Mesendoderm (in vitro differentiated cells): Measurements from ENCODE around the gene GREM2.

Experiments used
- DNase-seq: peaks from one replicate; pipeline ENCODE4 v3.0.0; 2013
- H2AK5ac ChIP-seq: 2 replicates; pipeline ENCODE4 v1.6.1; 2013; ENCODE audit warnings: low read length, inconsistent platforms
- H2BK120ac ChIP-seq: 2 replicates; pipeline ENCODE4 v1.6.1; 2013; ENCODE audit warnings: low read depth, mild to moderate bottlenecking, low read length, moderate library complexity, mixed read lengths
- H2BK15ac ChIP-seq: replicated peaks from 2 replicates; pipeline ENCODE4 v1.6.1; 2013; ENCODE audit warnings: low read depth, mild to moderate bottlenecking, moderate library complexity
- H2BK5ac ChIP-seq: 2 replicates; pipeline ENCODE4 v1.6.1; 2013; ENCODE audit warnings: low read length, inconsistent platforms
- H3K18ac ChIP-seq: 2 replicates; pipeline ENCODE4 v1.6.1; 2013; ENCODE audit warnings: mild to moderate bottlenecking, low read length, mixed read lengths
- H3K23ac ChIP-seq: one replicate; pipeline ENCODE4 v1.6.1; 2013; ENCODE audit warnings: low read length
- H3K27ac ChIP-seq: 2 replicates; pipeline ENCODE4 v1.5.1; 2013; ENCODE audit warnings: low read depth, mild to moderate bottlenecking, inconsistent platforms, low read length, moderate library complexity
- H3K27me3 ChIP-seq: 2 replicates; pipeline ENCODE4 v1.6.1; 2013; ENCODE audit warnings: low read length, control low read depth, mild to moderate bottlenecking, inconsistent platforms; ENCODE audit not compliant: insufficient read depth, poor library complexity
- H3K36me3 ChIP-seq: 2 replicates; pipeline ENCODE4 v1.6.1; 2013; ENCODE audit warnings: low read length, inconsistent platforms; ENCODE audit not compliant: control insufficient read depth, insufficient read depth
- H3K4ac ChIP-seq: one replicate; pipeline ENCODE4 v1.6.1; 2013; ENCODE audit warnings: low read depth, mild to moderate bottlenecking, low read length, moderate library complexity
- H3K4me1 ChIP-seq: 2 replicates; pipeline ENCODE4 v1.6.1; 2013; ENCODE audit warnings: low read depth, low read length, inconsistent platforms; ENCODE audit not compliant: control insufficient read depth
- H3K4me2 ChIP-seq: 2 replicates; pipeline ENCODE4 v1.6.1; 2013; ENCODE audit warnings: low read length
- H3K4me3 ChIP-seq: 2 replicates; pipeline ENCODE4 v1.5.1; 2013; ENCODE audit warnings: mild to moderate bottlenecking, low read length
- H3K56ac ChIP-seq: one replicate; pipeline ENCODE4 v1.6.1; 2013; ENCODE audit warnings: low read length
- H3K79me1 ChIP-seq: 2 replicates; pipeline ENCODE4 v1.6.1; 2013; ENCODE audit warnings: low read length, inconsistent platforms
- H3K79me2 ChIP-seq: 2 replicates; pipeline ENCODE4 v1.6.1; 2013; ENCODE audit warnings: mild to moderate bottlenecking, low read length; ENCODE audit not compliant: control insufficient read depth, insufficient read depth
- H3K9ac ChIP-seq: 2 replicates; pipeline ENCODE4 v1.6.1; 2013; ENCODE audit warnings: low read length, inconsistent platforms
- H4K5ac ChIP-seq: one replicate; pipeline ENCODE4 v1.6.1; 2013; ENCODE audit warnings: low read length
- H4K8ac ChIP-seq: one replicate; pipeline ENCODE4 v1.6.1; 2013; ENCODE audit warnings: low read depth, mild to moderate bottlenecking, control low read depth, low read length, moderate library complexity
- WGBS: extraction: QIAGEN DNeasy Blood & Tissue Kit; methylation state at CpG from one replicate; pipeline ENCODE4 v1.1.7; 2013; ENCODE audit warnings: low lambda C conversion rate, missing lambda C conversion rate; ENCODE audit not compliant: insufficient coverage; ENCODE audit errors: extremely low coverage; 5-methylcytosine and 5-hydroxymethylcytosine counted together

Gene GREM2

DNA sequence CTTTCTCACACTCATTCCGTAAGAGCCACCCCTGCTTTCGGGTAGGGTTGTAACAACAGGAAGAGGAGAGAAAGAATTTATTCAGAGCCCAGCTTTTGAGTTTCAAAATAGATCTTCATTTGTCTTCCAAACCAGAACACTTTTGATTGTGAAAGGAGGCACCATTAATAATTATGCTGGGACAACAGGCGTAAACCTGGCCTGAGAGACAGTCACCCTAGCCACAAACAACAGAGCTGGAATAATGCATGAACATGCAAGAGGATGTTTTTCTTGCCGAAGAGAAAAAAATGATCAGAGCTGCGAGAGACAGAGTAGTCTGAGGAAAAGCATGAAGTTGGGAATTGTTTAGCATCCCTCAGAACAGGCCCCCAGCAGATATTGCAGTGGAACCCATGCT, 18.5 kb upstream of the GREM2 start:
- H3K27ac ChIP-seq, result no peak overlapping the region
- no peak overlapping the region for H2BK120ac ChIP-seq
- H3K4me3 ChIP-seq, result no peak overlapping the region
- no peak overlapping the region for H4K8ac ChIP-seq
- no peaks in the 10 kb centered on the region for H3K79me2 ChIP-seq
- H3K27me3 ChIP-seq, result no peaks in the 10 kb centered on the region
- H3K18ac ChIP-seq, result no peak overlapping the region
- no peak overlapping the region for H3K9ac ChIP-seq
- H3K4me1 ChIP-seq, result no peaks in the 10 kb centered on the region
- no peak overlapping the region for H3K23ac ChIP-seq
- no peak for DNase-seq
- no peak overlapping the region for H3K4ac ChIP-seq
- no peaks in the 10 kb centered on the region for H3K36me3 ChIP-seq
- H2BK15ac ChIP-seq, result no peak overlapping the region
- no peak overlapping the region for H2BK5ac ChIP-seq
- no peaks in the 10 kb centered on the region for H3K79me1 ChIP-seq
- no peak overlapping the region for H3K56ac ChIP-seq
- H3K4me2 ChIP-seq, result no peak overlapping the region
- H4K5ac ChIP-seq, result no peak overlapping the region
- no CpG with 5 or more reads among the region's 5 CpGs for WGBS
- no peak overlapping the region for H2AK5ac ChIP-seq

DNA sequence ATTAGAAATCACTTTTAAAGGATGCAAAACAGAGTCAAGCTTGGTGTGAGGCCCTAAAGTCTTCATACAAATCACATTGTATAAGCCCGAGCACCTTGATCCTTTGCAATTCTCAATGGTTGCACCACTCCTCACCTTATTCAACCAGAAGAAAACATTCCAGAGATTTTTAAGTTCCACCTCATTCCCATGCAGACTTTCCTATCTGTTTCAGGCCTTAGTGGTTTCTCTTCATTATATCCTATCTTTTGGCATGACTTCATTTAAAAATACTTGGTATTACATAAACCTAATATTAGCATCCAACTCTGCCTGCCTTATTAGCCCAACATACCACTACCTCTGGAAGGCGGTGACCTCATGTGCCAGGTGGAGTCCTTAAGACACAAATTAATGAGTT, 9.3 kb upstream of the GREM2 start:
- H3K4me2 ChIP-seq, result no peak overlapping the region
- H2BK15ac ChIP-seq, result no peak overlapping the region
- H3K79me1 ChIP-seq, result no peaks in the 10 kb centered on the region
- no peak overlapping the region for H3K4ac ChIP-seq
- H3K4me3 ChIP-seq, result no peak overlapping the region
- peak; percentile 74 for DNase-seq
- H4K8ac ChIP-seq, result no peak overlapping the region
- WGBS, result no CpG with 5 or more reads among the region's 2 CpGs
- H3K36me3 ChIP-seq, result no peaks in the 10 kb centered on the region
- no peak overlapping the region for H3K18ac ChIP-seq
- H3K56ac ChIP-seq, result no peak overlapping the region
- no peaks in the 10 kb centered on the region for H3K4me1 ChIP-seq
- H3K79me2 ChIP-seq, result no peaks in the 10 kb centered on the region
- no peak overlapping the region for H2BK120ac ChIP-seq
- no peak overlapping the region for H4K5ac ChIP-seq
- H3K27ac ChIP-seq, result no peak overlapping the region
- no peak overlapping the region for H2AK5ac ChIP-seq
- no peaks in the 10 kb centered on the region for H3K27me3 ChIP-seq
- no peak overlapping the region for H3K23ac ChIP-seq
- H2BK5ac ChIP-seq, result no peak overlapping the region
- no peak overlapping the region for H3K9ac ChIP-seq

DNA sequence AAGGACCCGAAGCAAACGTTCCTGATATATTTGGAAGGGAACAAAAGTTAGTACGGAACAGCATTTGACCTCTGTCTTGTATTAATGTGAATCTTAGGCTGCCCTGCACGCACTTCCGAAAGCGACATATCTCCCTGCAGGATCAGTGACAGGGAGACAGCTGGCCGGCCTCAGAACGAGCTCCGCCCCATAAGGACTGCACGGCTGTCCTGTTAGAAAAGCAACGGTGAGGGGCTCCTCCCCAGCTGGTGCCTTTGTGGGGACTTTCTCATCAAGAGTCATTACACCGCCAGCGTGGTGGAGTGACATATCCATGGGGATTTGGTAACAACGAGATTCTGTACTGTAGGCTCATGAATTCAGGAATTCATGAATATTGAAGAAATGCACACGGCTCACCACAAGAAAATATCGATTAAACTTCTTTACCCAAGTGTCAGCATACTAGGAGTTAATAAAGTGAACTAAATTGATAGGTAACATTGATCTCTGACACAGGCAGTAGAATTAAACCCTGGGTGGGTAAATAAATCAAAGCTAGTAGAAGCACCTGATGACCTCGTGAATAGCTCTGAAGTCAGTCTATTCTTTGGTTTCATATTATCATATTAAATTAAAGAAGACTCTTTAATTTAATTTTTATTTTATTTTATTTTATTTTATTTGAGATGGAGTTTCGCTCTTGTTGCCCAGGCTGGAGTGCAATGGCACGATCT, 8.1 kb upstream of the GREM2 start:
- H2BK5ac ChIP-seq, result no peak overlapping the region
- WGBS, result no CpG with 5 or more reads among the region's 19 CpGs
- no peak overlapping the region for H3K56ac ChIP-seq
- H3K27me3 ChIP-seq, result no peaks in the 10 kb centered on the region
- no peak overlapping the region for H2BK120ac ChIP-seq
- no peak overlapping the region for H3K18ac ChIP-seq
- no peak overlapping the region for H4K5ac ChIP-seq
- no peak overlapping the region for H3K4ac ChIP-seq
- H3K27ac ChIP-seq, result no peak overlapping the region
- no peak overlapping the region for H3K23ac ChIP-seq
- no peak overlapping the region for H2BK15ac ChIP-seq
- no peaks in the 10 kb centered on the region for H3K79me2 ChIP-seq
- no peak overlapping the region for H4K8ac ChIP-seq
- no peak overlapping the region for H3K9ac ChIP-seq
- no peak overlapping the region for H2AK5ac ChIP-seq
- H3K4me2 ChIP-seq, result no peak overlapping the region
- H3K36me3 ChIP-seq, result no peaks in the 10 kb centered on the region
- no peaks in the 10 kb centered on the region for H3K79me1 ChIP-seq
- no peak for DNase-seq
- no peak overlapping the region for H3K4me3 ChIP-seq
- H3K4me1 ChIP-seq, result no peaks in the 10 kb centered on the region

DNA sequence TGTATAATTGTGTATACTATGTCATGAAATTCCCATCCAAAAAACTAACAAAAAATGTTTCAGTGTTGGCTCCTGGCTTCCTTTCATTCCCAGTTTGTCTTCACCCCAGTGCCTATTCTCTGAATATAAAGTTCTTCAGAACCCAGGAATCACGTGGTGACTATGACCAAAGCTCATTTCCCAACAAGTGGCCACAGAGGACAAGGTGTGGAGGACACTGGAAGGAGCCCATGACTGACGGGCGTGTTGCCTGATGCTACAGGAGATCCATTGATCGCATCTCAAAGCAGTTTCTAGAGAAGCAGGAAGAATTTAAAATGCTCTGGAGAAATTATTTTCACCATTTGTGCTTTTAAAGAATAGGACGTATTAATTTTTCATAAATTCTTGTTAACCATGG, 7.4 kb upstream of the GREM2 start:
- Histone ChIP-seq H4K8ac (no peak overlapping the region), H3K27me3 (no peaks in the 10 kb centered on the region), H3K36me3 (no peaks in the 10 kb centered on the region), H2BK15ac (no peak overlapping the region), H3K4me3 (no peak overlapping the region), H3K27ac (no peak overlapping the region), H3K9ac (no peak overlapping the region), H3K4me2 (no peak overlapping the region), H3K23ac (no peak overlapping the region), H2BK5ac (no peak overlapping the region), H3K79me2 (no peaks in the 10 kb centered on the region), H3K18ac (no peak overlapping the region), H3K4ac (no peak overlapping the region), H3K79me1 (no peaks in the 10 kb centered on the region), H2BK120ac (no peak overlapping the region), H2AK5ac (no peak overlapping the region), H3K4me1 (no peaks in the 10 kb centered on the region), H4K5ac (no peak overlapping the region), H3K56ac (no peak overlapping the region)
- no CpG with 5 or more reads among the region's 5 CpGs for WGBS
- no peak for DNase-seq

DNA sequence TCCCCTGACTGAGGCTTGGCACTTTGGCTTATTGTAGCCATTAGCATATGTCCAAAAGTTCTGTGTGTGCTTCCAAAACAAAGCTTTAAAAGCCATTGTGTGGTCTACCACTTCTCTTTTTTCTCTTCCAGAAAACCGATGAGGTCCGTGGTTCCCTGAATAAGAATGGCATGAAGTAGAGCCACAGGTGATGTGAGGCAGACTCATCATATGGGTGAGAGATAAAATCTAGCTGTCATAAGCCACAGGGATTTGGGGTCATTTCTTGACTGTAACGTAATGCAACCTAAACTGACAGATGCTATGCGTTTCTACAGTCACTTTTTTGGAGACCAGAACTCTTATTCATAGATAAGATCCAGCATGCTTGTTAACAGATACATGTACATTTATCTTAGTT, 7.0 kb upstream of the GREM2 start:
- Histone ChIP-seq H3K23ac (no peak overlapping the region), H2BK5ac (no peak overlapping the region), H4K5ac (no peak overlapping the region), H3K4me2 (no peak overlapping the region), H3K4ac (no peak overlapping the region), H3K27me3 (no peaks in the 10 kb centered on the region), H2BK15ac (no peak overlapping the region), H4K8ac (no peak overlapping the region), H2BK120ac (no peak overlapping the region), H3K36me3 (no peaks in the 10 kb centered on the region), H3K56ac (no peak overlapping the region), H2AK5ac (no peak overlapping the region), H3K9ac (no peak overlapping the region), H3K4me3 (no peak overlapping the region), H3K4me1 (no peaks in the 10 kb centered on the region), H3K18ac (no peak overlapping the region), H3K79me2 (no peaks in the 10 kb centered on the region), H3K27ac (no peak overlapping the region), H3K79me1 (no peaks in the 10 kb centered on the region)
- DNase-seq, result no peak
- no CpG with 5 or more reads among the region's 4 CpGs for WGBS

DNA sequence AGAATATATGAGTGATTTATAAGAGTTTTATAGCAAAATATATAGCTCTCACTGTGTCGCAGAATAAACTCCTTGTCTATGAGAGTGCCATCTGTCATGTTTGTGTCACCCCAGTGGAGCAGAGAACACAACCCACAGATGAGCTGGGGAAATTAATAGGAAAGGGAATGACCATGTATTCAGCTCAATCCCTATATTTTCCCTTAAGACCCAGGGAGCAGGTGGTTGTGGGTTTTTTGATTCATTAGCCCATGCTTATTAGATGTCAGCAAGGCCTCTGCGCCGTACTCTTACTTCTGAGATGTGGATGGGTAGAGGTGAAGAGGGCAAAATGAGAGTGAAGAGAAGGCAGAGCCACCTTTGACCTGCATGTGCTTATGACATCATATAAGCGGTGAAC, 4.1 kb upstream of the GREM2 start:
- Histone ChIP-seq H3K4ac (no peak overlapping the region), H2BK5ac (no peak overlapping the region), H3K4me2 (no peak overlapping the region), H2AK5ac (no peak overlapping the region), H3K23ac (no peak overlapping the region), H3K18ac (no peak overlapping the region), H2BK15ac (no peak overlapping the region), H2BK120ac (no peak overlapping the region), H3K36me3 (no peaks in the 10 kb centered on the region), H3K56ac (no peak overlapping the region), H3K79me1 (no peaks in the 10 kb centered on the region), H3K27me3 (no peaks in the 10 kb centered on the region), H3K9ac (no peak overlapping the region), H4K8ac (no peak overlapping the region), H3K27ac (no peak overlapping the region), H3K4me1 (no peaks in the 10 kb centered on the region), H3K4me3 (no peak overlapping the region), H3K79me2 (no peaks in the 10 kb centered on the region), H4K5ac (no peak overlapping the region)
- WGBS, result no CpG with 5 or more reads among the region's 4 CpGs
- no peak for DNase-seq
